Thymus (tissue), 11 donors: ENCODE results near the gene MYZAP. TPM values are rescaled to one million over a fixed set of nuclear protein-coding genes. Genes with fewer than 3 reads are reported as not detected.
A peak's percentile ranks its signal among the peaks of the same experiment; 100 is the strongest.

Source experiments
- DNase-seq, 9 donors: peaks; one replicate each; pipeline ENCODE4 v3.0.0-alpha.2; 2013; ENCODE audit warnings: low spot score in 9 of 9, low read depth in 6 of 9, missing footprints in 1 of 9
- H3K27ac ChIP-seq, 2 donors: one replicate each; pipeline ENCODE4 v1.5.1; 2013; ENCODE audit warnings: control low read depth in 1 of 2, low read depth in 1 of 2, low read length in 1 of 2, mild to moderate bottlenecking in 1 of 2, moderate library complexity in 1 of 2
- H3K27me3 ChIP-seq, 2 donors: one replicate each; pipeline ENCODE4 v1.5.1; 2013; ENCODE audit warnings: low read length in 1 of 2; ENCODE audit not compliant: control insufficient read depth in 2 of 2, insufficient read depth in 1 of 2
- H3K36me3 ChIP-seq, 2 donors: one replicate each; pipeline ENCODE4 v1.5.1; 2013; ENCODE audit warnings: low read length in 1 of 2, mild to moderate bottlenecking in 1 of 2, moderate library complexity in 1 of 2; ENCODE audit not compliant: control insufficient read depth in 2 of 2, insufficient read depth in 2 of 2
- H3K4me1 ChIP-seq, 2 donors: one replicate each; pipeline ENCODE4 v1.5.1; 2013; ENCODE audit warnings: low read length in 2 of 2; ENCODE audit not compliant: control insufficient read depth in 2 of 2, insufficient read depth in 2 of 2
- H3K4me3 ChIP-seq, 2 donors: one replicate each; pipeline ENCODE4 v1.5.1; 2013; ENCODE audit warnings: low read length in 2 of 2, control low read depth in 1 of 2, mild to moderate bottlenecking in 1 of 2
- H3K9me3 ChIP-seq, 2 donors: one replicate each; pipeline ENCODE4 v1.5.1; 2013; ENCODE audit warnings: low read length in 1 of 2, mild to moderate bottlenecking in 1 of 2; ENCODE audit not compliant: control insufficient read depth in 2 of 2, insufficient read depth in 1 of 2
- WGBS: extraction: QIAGEN DNeasy Blood & Tissue Kit; methylation state at CpG from one replicate; pipeline ENCODE4 v1.1.7; 2013; 5-methylcytosine and 5-hydroxymethylcytosine counted together
- polyA plus RNA-seq: library from polyadenylated mRNA; stranded (reverse); fragments of 200-250 nt; gene quantifications from one replicate; pipeline ENCODE4 v1.2.3, GENCODE V29; 2013
- total RNA-seq: library from RNA; stranded (reverse); fragments of 120-200 nt; gene quantifications from one replicate; pipeline ENCODE4 v1.2.4, GENCODE V29; 2013
- donor health status: healthy.

MYZAP gene
- total and polyA plus RNA-seq, 2 donors, result 2.5 to 3.4 TPM

- H3K36me3 ChIP-seq, result no peaks in the 10 kb centered on the region
- H3K9me3 ChIP-seq, result peaks cover 0 to 3% of the 10 kb centered on the region in 2 donors
- H3K4me3 ChIP-seq, result no peak overlapping the region
- no peak overlapping the region for H3K27ac ChIP-seq
- H3K27me3 ChIP-seq, result peaks cover 0 to 3% of the 10 kb centered on the region in 2 donors
- 25% methylated on average over 5 of the region's 5 CpGs for WGBS
- H3K4me1 ChIP-seq, result peaks cover 0 to 9% of the 10 kb centered on the region in 2 donors
- peak in 7 of 9 donors; percentile 22 to 72 (median 52) for DNase-seq
These were observed 31.8 kb upstream of the MYZAP start for GRCh38 chr15:57559875-57560274.

- Histone ChIP-seq H3K27ac (no peak overlapping the region), H3K4me3 (no peak overlapping the region), H3K36me3 (no peaks in the 10 kb centered on the region), H3K4me1 (peaks cover 3 to 15% of the 10 kb centered on the region in 2 donors), H3K27me3 (peaks cover 0 to 3% of the 10 kb centered on the region in 2 donors), H3K9me3 (peaks cover 0 to 3% of the 10 kb centered on the region in 2 donors)
- 42% methylated on average over 9 of the region's 9 CpGs for WGBS
- DNase-seq, result peak in 8 of 9 donors; percentile 33 to 75 (median 53)
These were observed 30.5 kb upstream of the MYZAP start for GRCh38 chr15:57561041-57561711.

DNA sequence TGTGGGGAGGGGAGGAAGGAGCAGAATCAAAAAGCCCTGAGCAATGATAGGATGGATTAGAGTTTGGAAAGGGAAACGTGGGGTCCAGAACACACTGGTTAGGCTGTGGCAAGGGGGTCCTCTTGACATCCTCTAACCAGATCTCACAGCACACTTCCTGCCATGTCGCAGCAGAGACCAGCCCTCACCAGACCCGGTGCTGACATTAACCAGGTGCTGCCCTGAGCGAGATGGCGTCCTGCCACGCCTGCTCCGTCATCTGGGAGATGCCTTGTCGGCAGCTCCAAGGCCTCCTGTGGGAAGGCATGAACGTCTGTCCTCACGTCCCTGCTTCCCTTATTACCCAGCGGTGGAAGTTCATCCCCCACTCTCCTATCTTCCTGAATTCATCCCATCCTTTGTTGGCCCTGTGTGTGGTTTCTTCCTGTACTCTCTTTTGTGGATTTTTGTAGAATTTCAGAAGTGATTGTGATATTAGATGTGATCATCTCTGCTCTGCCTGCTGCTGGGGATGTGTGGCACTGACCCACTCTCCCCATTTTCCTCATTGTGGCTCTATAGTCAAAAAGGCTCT lies 29.4 kb upstream of the MYZAP start:
- peaks cover 3 to 15% of the 10 kb centered on the region in 2 donors for H3K4me1 ChIP-seq
- WGBS, result 40% methylated on average over 11 of the region's 11 CpGs
- H3K4me3 ChIP-seq, result no peak overlapping the region
- H3K9me3 ChIP-seq, result peaks cover 0 to 3% of the 10 kb centered on the region in 2 donors
- peaks cover 0 to 3% of the 10 kb centered on the region in 2 donors for H3K27me3 ChIP-seq
- DNase-seq, result no peak
- H3K36me3 ChIP-seq, result no peaks in the 10 kb centered on the region
- H3K27ac ChIP-seq, result no peak overlapping the region

DNA sequence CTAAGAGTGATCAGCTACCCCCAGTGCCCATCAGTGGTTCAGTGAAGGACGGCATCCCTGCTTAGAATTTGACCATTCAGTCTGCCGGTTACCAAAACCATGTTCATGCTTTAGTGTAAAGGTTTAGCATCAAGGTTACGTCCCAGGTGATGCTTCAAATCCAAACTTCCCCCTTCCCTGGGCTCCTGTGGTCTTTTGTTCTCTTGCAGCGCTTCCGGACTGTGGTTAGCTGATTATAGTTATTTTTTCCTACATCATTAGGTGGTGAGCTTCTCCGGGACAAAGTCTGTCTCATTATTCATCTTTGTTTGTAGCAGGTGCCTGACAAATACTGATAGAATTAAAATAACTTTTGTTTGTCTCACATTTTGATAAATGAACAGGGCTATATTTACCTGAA lies 28.3 kb upstream of the MYZAP start:
- peaks cover 0 to 3% of the 10 kb centered on the region in 2 donors for H3K27me3 ChIP-seq
- peaks cover 0 to 3% of the 10 kb centered on the region in 2 donors for H3K9me3 ChIP-seq
- no peak overlapping the region for H3K4me3 ChIP-seq
- no peak overlapping the region for H3K27ac ChIP-seq
- 34% methylated on average over 6 of the region's 6 CpGs for WGBS
- H3K4me1 ChIP-seq, result peaks cover 3 to 15% of the 10 kb centered on the region in 2 donors
- H3K36me3 ChIP-seq, result no peaks in the 10 kb centered on the region
- DNase-seq, result no peak

- Histone ChIP-seq H3K9me3 (peaks cover 0 to 3% of the 10 kb centered on the region in 2 donors), H3K36me3 (no peaks in the 10 kb centered on the region), H3K27ac (no peak overlapping the region), H3K27me3 (peaks cover 0 to 3% of the 10 kb centered on the region in 2 donors), H3K4me3 (no peak overlapping the region), H3K4me1 (peaks cover 3 to 15% of the 10 kb centered on the region in 2 donors)
- 3% methylated on average over 10 of the region's 10 CpGs for WGBS
- peak in 4 of 9 donors; percentile 18 to 57 (median 23) for DNase-seq
These were observed 26.4 kb upstream of the MYZAP start for GRCh38 chr15:57565311-57565710.

GRCh38 chr15:57566834-57567233 lies 24.9 kb upstream of the MYZAP start:
- Histone ChIP-seq H3K4me1 (peaks cover 3 to 15% of the 10 kb centered on the region in 2 donors), H3K9me3 (peaks cover 0 to 3% of the 10 kb centered on the region in 2 donors), H3K36me3 (no peaks in the 10 kb centered on the region), H3K4me3 (no peak overlapping the region), H3K27me3 (peaks cover 0 to 3% of the 10 kb centered on the region in 2 donors), H3K27ac (no peak overlapping the region)
- no peak for DNase-seq
- WGBS, result 93% methylated on average over 4 of the region's 4 CpGs

DNA sequence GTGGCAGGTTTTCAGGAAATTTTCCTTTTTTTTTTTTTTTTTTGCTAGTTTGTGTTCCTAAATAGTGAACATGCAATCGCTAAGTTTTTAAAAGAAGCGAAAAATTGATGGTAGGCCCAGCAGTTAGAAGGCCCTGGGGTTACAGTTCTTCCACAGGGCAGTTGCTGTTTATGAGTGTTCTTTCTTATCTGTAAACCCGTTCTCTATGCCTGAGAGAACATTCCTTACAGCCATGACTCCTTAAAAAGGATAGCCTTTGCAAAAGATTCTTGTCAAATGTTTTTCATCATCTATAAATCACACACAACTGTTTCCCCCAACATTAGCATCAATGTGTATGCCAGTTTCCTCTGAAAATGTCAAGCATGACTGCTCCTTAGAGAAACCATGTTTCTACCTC lies 23.8 kb upstream of the MYZAP start:
- Histone ChIP-seq H3K9me3 (no peaks in the 10 kb centered on the region), H3K27ac (no peak overlapping the region), H3K36me3 (no peaks in the 10 kb centered on the region), H3K4me1 (peaks cover 3 to 10% of the 10 kb centered on the region in 2 donors), H3K27me3 (no peaks in the 10 kb centered on the region), H3K4me3 (no peak overlapping the region)
- DNase-seq, result no peak
- WGBS, result 96% methylated on average over 3 of the region's 3 CpGs

DNA sequence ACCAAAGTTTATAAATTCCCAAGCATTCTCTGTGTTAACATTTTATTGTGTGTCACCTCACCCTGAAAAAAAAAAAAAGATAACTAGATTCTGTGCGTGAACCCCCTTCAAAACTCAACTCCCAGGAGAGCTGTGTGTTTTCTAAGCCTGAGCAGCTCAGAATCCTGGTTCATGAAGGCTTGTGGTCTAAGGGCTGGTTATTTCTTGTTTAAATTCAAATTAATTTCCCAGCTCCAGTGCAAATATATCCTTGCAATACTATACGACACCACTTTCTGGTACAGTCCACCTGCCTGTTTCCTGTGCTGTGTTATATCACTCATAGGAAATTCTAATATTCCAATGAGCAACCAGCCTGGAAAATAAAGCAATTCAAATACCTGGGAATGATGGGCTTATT lies 23.4 kb upstream of the MYZAP start:
- Histone ChIP-seq H3K4me3 (no peak overlapping the region), H3K27ac (no peak overlapping the region), H3K27me3 (no peaks in the 10 kb centered on the region), H3K4me1 (peaks cover 3 to 8% of the 10 kb centered on the region in 2 donors), H3K36me3 (no peaks in the 10 kb centered on the region), H3K9me3 (no peaks in the 10 kb centered on the region)
- DNase-seq, result no peak
- WGBS, result 95% methylated on average over 2 of the region's 2 CpGs

- WGBS, result 98% methylated on average over 2 of the region's 2 CpGs
- no peak for DNase-seq
- no peak overlapping the region for H3K4me3 ChIP-seq
These were observed 21.4 kb upstream of the MYZAP start for GRCh38 chr15:57570340-57570739.

More at GRCh38 chr15:57570340-57570739, 21.4 kb upstream of the MYZAP start:
- Histone ChIP-seq H3K36me3 (no peaks in the 10 kb centered on the region), H3K27ac (no peak overlapping the region), H3K9me3 (no peaks in the 10 kb centered on the region), H3K27me3 (no peaks in the 10 kb centered on the region), H3K4me1 (peaks cover 1 to 4% of the 10 kb centered on the region in 2 donors)
